CD1c-positive myeloid dendritic cell (primary cell): ENCODE results near the gene MPST.
A peak's percentile ranks its signal among the peaks of the same experiment; 100 is the strongest.

Experiments
- DNase-seq: peaks from one replicate; pipeline ENCODE4 v3.0.0-alpha.2; 2016; ENCODE audit errors: extremely low spot score

MPST gene

GRCh38 chr22:37044634-37045625, 25.4 kb downstream of the MPST start:
- DNase-seq = peak; percentile 65

GRCh38 chr22:37045958-37046357, 26.4 kb downstream of the MPST start:
- peak; percentile 30 for DNase-seq

- DNase-seq = no peak
Measured at GRCh38 chr22:37046589-37046988, 27.0 kb downstream of the MPST start.

GRCh38 chr22:37047006-37047405, 27.5 kb downstream of the MPST start:
- no peak for DNase-seq

- DNase-seq = no peak
Measured at GRCh38 chr22:37048133-37048532, 28.6 kb downstream of the MPST start.

GRCh38 chr22:37049224-37049623, 29.7 kb downstream of the MPST start:
- DNase-seq = no peak

- no peak for DNase-seq
Measured at GRCh38 chr22:37050913-37051312, 31.4 kb downstream of the MPST start.

GRCh38 chr22:37051391-37052385, 32.1 kb downstream of the MPST start, which contains the start of gene KCTD17:
TSS of gene KCTD17 (plus strand) at chr22:37051742. CDS start at chr22:37051761, 19 bp downstream.
- DNase-seq = peak; percentile 86

- DNase-seq = no peak
Measured at GRCh38 chr22:37052386-37053309, 33.1 kb downstream of the MPST start.

GRCh38 chr22:37053310-37054055, 33.9 kb downstream of the MPST start:
- DNase-seq = peak; percentile 20

GRCh38 chr22:37054056-37054395, 34.5 kb downstream of the MPST start:
- DNase-seq = no peak

GRCh38 chr22:37054600-37055365, 35.2 kb downstream of the MPST start:
- DNase-seq = no peak

- no peak for DNase-seq
Measured at GRCh38 chr22:37056246-37056645, 36.7 kb downstream of the MPST start.

- no peak for DNase-seq
Measured at GRCh38 chr22:37057226-37057625, 37.7 kb downstream of the MPST start.

GRCh38 chr22:37057796-37058510, 38.4 kb downstream of the MPST start:
- no peak for DNase-seq

GRCh38 chr22:37058917-37059701, 39.6 kb downstream of the MPST start:
- DNase-seq = no peak

GRCh38 chr22:37059876-37060449, 40.4 kb downstream of the MPST start:
- no peak for DNase-seq
